Right cardiac atrium (tissue), 5 donors: ENCODE measurements around the gene TMEM205. TPM values are rescaled to one million over a fixed set of nuclear protein-coding genes. Genes with fewer than 3 reads are reported as not detected.
A peak's percentile ranks its signal among the peaks of the same experiment; 100 is the strongest.

Experiments used
- ATAC-seq, 2 donors: fragments of 200-7000 bp; cut with Tn5 transposase; one replicate each; pipeline versions ENCODE4 v1.8.0 to v1.9.1; 2020; ENCODE audit warnings: moderate library complexity in 2 of 2, mild to moderate bottlenecking in 1 of 2
- DNase-seq, 3 donors: peaks; one replicate each; pipeline ENCODE4 v3.0.0-alpha.2; 2020
- H3K27ac ChIP-seq: one replicate; pipeline ENCODE4 v1.5.1; 2013; ENCODE audit warnings: mild to moderate bottlenecking, low read length, control low read depth, moderate library complexity
- H3K27me3 ChIP-seq: one replicate; pipeline ENCODE4 v1.6.1; 2013; ENCODE audit not compliant: control insufficient read depth, insufficient read depth
- H3K4me1 ChIP-seq: one replicate; pipeline ENCODE4 v1.6.1; 2013; ENCODE audit warnings: low read length; ENCODE audit not compliant: control insufficient read depth, insufficient read depth
- H3K4me3 ChIP-seq: one replicate; pipeline ENCODE4 v1.5.1; 2013; ENCODE audit warnings: low read length, control low read depth
- H3K9me3 ChIP-seq: one replicate; pipeline ENCODE4 v1.6.1; 2013; ENCODE audit warnings: low read length; ENCODE audit not compliant: control insufficient read depth
- WGBS: extraction: QIAGEN DNeasy Blood & Tissue Kit; methylation state at CpG from one replicate; pipeline ENCODE4 v1.1.7; 2013; 5-methylcytosine and 5-hydroxymethylcytosine counted together
- intact Hi-C, 4 donors: fragments of 100-400 bp; cut with DNase I; formaldehyde crosslinking; loops; one replicate each; pipeline versions ENCODE4 v1.11.0 to v1.14.0; 2022 to 2023
- long read RNA-seq, 4 donors: library from polyadenylated mRNA; unstranded; transcript quantifications; one replicate each; pipeline ENCODE4 v2.0.0, GENCODE V29; 2020 to 2021
- polyA plus RNA-seq: library from polyadenylated mRNA; stranded (reverse); fragments of 200-250 nt; gene quantifications from one replicate; pipeline ENCODE4 v1.2.3, GENCODE V29; 2013
- total RNA-seq, 4 donors: library from RNA; stranded (reverse); fragmentation: NEBNext Ultra II Directional; extraction: Animal tissue kit (Norgen Biotek cat#: 25700); gene quantifications; one replicate each; pipeline ENCODE4 v1.2.1, GENCODE V29; 2021
- donor health status: healthy with polysubstance abuse.
- donor health status: DM: no; HTN: yes; CAD: no.
- donor health status: DM: no; HTN: no; CAD: no.
- donor health status: DM: no; HTN: yes; CAD: no; lungs with severe emphysema.
- donor health status: DM: yes; HTN: yes; CAD: no.

TMEM205 gene
- total RNA-seq, result 100 to 1,000 TPM in 2 of 4 donors, 10 to 100 TPM in 2; 92.9 to 105 (median 98.1) TPM
- 149 TPM for polyA plus RNA-seq
- long read RNA-seq, donor 1, transcript TMEM205-203 (2 exons, 1,147 nt), result minor isoform, 9 of 80 reads
- long read RNA-seq, donor 1, transcript TMEM205-210 (4 exons, 840 nt), result minor isoform, 15 of 80 reads
- long read RNA-seq, donor 1, transcript TMEM205-202 (4 exons, 916 nt), result minor isoform, 6 of 80 reads
- long read RNA-seq, donor 1, transcript TMEM205-216 (4 exons, 792 nt), result major isoform, 38 of 80 reads
- long read RNA-seq, donor 1, partial matches to known transcripts, result 0 of 80 reads
- long read RNA-seq, donor 1, other reads (novel, unspliced or antisense), result 2 of 80 reads
- long read RNA-seq, donor 2, transcript TMEM205-202 (4 exons, 916 nt), result minor isoform, 5 of 54 reads
- long read RNA-seq, donor 2, transcript TMEM205-210 (4 exons, 840 nt), result minor isoform, 11 of 54 reads
- long read RNA-seq, donor 2, transcript TMEM205-216 (4 exons, 792 nt), result major isoform, 24 of 54 reads
- long read RNA-seq, donor 2, partial matches to known transcripts, result 1 of 54 reads
- long read RNA-seq, donor 2, other reads (novel, unspliced or antisense), result 4 of 54 reads
- long read RNA-seq, donor 3, transcript TMEM205-203 (2 exons, 1,147 nt), result major isoform, 16 of 61 reads
- long read RNA-seq, donor 3, transcript TMEM205-216 (4 exons, 792 nt), result major isoform, 16 of 61 reads
- long read RNA-seq, donor 3, transcript TMEM205-210 (4 exons, 840 nt), result minor isoform, 9 of 61 reads
- long read RNA-seq, donor 3, transcript TMEM205-205 (4 exons, 677 nt), result minor isoform, 8 of 61 reads
- long read RNA-seq, donor 3, partial matches to known transcripts, result 0 of 61 reads
- long read RNA-seq, donor 3, other reads (novel, unspliced or antisense), result 5 of 61 reads
- long read RNA-seq, donor 4, transcript TMEM205-210 (4 exons, 840 nt), result minor isoform, 8 of 39 reads
- long read RNA-seq, donor 4, transcript TMEM205-201 (3 exons, 1,034 nt), result minor isoform, 6 of 39 reads
- long read RNA-seq, donor 4, transcript TMEM205-216 (4 exons, 792 nt), result major isoform, 10 of 39 reads
- long read RNA-seq, donor 4, transcript TMEM205-203 (2 exons, 1,147 nt), result minor isoform, 7 of 39 reads
- long read RNA-seq, donor 4, partial matches to known transcripts, result 0 of 39 reads
- long read RNA-seq, donor 4, other reads (novel, unspliced or antisense), result 2 of 39 reads

DNA sequence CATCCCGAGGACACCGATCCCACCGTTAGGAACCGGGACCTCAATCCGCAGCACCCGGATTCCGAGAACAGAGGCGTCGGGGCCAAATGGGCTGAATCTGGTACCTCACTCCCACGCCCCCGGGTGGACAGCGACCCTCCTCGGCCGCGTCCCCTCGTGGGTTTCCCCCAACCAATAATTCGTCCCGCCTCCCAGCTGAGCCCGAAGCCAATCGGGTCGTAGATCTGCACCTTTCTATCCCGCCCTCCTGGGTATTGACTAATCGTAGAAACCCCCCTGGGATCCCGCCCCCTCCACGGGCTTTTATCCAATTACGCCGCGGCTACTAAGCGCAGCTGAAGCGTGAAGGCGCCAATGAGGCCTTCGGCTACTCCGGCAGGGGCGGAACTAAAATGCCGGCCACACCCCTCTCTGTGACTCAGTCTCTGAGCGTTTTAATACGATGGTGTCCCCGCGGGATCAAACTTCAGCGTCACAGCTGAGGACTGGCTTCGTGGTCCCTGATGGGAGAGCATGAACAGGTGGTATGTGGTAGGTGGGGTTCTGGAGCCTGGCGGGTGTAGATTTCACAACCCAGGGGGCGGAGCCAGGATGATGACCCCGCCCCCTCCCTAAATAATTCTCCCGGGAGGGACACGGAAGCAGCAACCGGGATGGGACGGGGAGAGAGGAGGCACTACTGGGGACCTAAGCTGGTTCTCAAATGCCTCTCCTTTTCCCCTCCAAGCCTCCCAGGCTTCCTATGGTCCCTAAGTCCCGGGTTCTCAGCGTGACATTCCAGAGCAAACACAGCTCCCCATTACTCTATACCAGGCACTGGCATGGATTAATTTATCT lies at the start of gene TMEM205, which contains the start of gene CCDC159:
Gene TMEM205, minus strand, starts transcription at position 165 of the 837 bp plus-strand sequence. CDS start 649 bp downstream, outside the sequence.
Gene CCDC159, plus strand, starts transcription at position 416 of the 837 bp plus-strand sequence. Its CDS starts 88 bp downstream, at position 504.
- Histone ChIP-seq H3K4me3 (peak within 1 kb of the TSS; percentile 68), H3K4me1 (peaks cover 7% of the 10 kb centered on the region), H3K27ac (peak within 1 kb of the TSS; percentile 87), H3K9me3 (no peaks in the 10 kb centered on the region), H3K27me3 (no peaks in the 10 kb centered on the region)
- intact Hi-C loops, result no loop called here
- DNase-seq (peak; percentile 99), ATAC-seq (peak; percentile 95)
- under 1% methylated on average over 50 of the region's 50 CpGs for WGBS

DNA sequence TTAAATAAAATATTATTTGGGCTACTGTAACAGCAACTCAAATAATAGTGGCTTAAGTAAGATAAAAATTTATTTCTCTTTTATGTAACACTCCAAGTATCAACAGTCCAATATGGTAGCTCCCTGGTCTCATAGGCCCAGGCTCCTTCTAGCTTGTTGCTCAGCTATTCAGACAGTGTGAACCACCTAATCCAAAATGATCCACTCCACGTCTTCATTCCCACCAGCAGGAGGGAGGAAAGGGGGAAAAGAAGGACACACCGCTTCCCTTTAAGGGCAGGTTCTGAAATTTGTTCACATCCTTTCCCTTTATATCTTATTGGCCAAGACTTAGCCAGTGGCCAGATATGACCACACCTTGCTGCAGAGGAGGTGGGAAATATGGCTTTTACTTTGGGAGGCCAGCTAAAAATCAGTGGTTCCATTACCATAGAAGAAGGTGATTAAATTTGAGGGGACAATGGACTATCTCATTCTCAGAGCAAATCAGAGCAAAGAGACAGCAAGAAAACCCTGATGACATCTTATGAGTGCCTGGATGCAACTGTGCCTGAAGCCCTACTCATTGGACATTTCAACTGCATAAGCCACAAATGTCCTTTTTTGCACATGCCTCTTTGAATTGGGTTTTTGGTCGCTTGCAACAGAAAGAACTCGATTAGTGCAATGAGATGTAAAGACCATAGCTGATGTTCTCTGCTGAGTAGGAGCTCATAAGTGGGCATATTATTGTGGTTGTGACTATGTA lies 45.0 kb upstream of the TMEM205 start:
- no peak overlapping the region for H3K4me3 ChIP-seq
- DNase-seq (no peak), ATAC-seq (no peak)
- intact Hi-C loops, result no loop called here
- 74% methylated on average over 4 of the region's 4 CpGs for WGBS
- H3K9me3 ChIP-seq, result no peaks in the 10 kb centered on the region
- no peaks in the 10 kb centered on the region for H3K4me1 ChIP-seq
- H3K27me3 ChIP-seq, result no peaks in the 10 kb centered on the region
- no peak overlapping the region for H3K27ac ChIP-seq

DNA sequence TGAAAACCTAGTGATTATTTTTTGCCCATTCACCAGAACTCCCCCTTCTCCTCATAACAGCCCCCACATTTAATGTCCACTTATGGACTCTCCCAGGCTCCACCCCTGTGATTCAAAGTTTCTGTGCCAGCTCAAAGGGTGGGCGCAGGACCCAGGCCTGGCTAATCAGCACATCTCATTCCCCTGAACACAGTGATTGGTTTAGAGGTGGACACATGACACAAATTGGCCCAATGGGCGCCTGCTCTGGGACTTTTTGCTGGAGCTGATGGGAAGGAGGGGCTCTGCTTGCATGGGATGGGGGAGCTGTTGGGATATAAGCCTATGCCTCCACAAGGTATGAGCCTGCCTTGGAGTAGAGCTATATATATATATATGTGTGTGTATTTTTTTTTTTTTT lies 44.3 kb upstream of the TMEM205 start:
- intact Hi-C loops, result no loop called here
- ATAC-seq, result no peak
- Histone ChIP-seq H3K27ac (no peak overlapping the region), H3K4me3 (no peak overlapping the region), H3K4me1 (no peaks in the 10 kb centered on the region), H3K9me3 (no peaks in the 10 kb centered on the region), H3K27me3 (no peaks in the 10 kb centered on the region)
- no peak for DNase-seq
- WGBS, result 91% methylated on average over 2 of the region's 2 CpGs

DNA sequence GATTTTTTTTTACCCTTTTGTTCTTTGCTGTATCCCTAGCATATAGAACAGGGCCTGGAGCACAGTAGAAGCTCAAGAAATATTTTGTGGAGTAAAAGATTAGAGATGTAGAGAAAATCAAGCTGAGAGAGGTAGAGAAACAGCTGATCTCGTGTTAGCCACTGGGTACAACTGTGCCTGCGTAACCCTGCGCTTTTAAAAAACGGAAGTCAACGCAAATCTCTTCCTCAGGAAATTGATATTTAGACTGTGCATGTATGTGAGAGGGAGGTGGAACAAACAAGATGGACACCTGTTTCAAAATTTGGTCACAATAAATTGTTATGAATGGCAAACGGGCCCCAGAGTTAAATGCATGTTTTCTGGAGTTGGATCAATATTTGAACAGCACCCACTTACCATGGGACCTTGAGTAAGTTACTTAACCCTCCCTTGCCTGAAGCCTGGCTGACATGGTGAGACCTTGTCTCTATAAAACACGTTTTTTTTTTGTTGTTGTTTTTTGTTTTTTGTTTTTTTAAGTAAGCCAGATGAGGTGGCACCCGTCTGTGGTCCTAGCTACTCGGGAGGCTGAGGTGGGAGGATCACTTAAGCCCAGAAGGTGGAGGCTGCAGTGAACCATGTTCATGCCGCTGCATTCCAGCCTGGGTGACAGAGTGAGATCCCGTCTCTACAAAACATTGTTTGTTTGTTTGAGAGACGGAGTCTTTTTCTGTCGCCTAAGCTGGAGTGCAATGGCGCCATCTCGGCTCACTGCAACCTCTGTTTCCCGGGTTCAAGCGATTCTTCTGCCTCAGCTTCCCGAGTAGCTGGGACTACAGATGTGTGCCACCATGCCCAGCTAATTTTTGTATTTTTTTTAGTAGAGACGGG lies 41.3 kb upstream of the TMEM205 start:
- H3K4me1 ChIP-seq, result peaks cover 2% of the 10 kb centered on the region
- DNase-seq (no peak), ATAC-seq (no peak)
- H3K9me3 ChIP-seq, result no peaks in the 10 kb centered on the region
- WGBS, result 72% methylated on average over 19 of the region's 19 CpGs
- no peak overlapping the region for H3K27ac ChIP-seq
- no peak overlapping the region for H3K4me3 ChIP-seq
- no peaks in the 10 kb centered on the region for H3K27me3 ChIP-seq
- intact Hi-C loops, result loop anchor here in 2 of 4 donors (10.0 kb wide), 2 partner anchors 47 to 57 kb away; partner anchors contain the start of genes ODAD3 (in 1 of the 2) and PRKCSH (in 1 of the 2)

DNA sequence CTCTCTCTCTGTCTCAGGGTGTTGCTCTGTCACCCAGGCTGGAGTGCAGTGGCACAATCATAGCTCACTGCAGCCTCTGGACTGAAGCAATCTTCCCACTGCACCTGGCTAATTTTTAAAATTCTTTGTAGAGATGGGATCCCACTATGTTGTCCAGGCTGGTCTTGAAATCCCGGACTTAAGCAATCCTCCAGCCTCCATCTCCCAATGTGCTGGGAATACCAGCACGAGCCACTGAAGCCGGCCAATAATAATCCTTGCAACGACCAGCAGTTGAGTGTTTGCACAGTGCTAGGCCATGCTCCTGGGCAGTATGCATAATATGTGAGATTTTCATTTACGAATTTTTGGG lies 38.7 kb upstream of the TMEM205 start:
- Histone ChIP-seq H3K9me3 (no peaks in the 10 kb centered on the region), H3K4me3 (no peak overlapping the region), H3K27me3 (no peaks in the 10 kb centered on the region), H3K4me1 (peaks cover 6% of the 10 kb centered on the region), H3K27ac (no peak overlapping the region)
- ATAC-seq (no peak), DNase-seq (no peak)
- intact Hi-C loops, result loop anchor here in 2 of 4 donors (10.0 kb wide), 2 partner anchors 50 to 60 kb away; partner anchors contain the start of genes ODAD3 (in 1 of the 2) and PRKCSH (in 1 of the 2)
- WGBS, result 85% methylated on average over 5 of the region's 5 CpGs

DNA sequence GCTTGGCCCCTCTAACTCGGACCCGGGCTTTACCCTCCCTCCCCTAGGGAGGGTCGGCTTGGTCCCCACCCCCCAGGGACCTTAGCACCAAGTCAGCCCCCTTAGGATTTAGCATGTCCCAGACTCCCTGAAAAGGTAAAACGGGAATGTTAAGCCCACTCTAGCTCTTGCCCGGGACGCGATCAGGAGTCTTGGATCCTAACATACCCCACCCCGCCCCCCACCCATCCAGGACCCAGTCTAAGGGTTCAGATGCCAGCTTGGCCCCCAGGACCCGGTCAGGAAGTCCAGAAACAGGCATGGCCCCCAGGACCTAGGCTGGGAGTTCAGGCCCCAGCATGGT lies 37.6 kb upstream of the TMEM205 start:
- DNase-seq (peak in 1 of 3 donors; percentile 52), ATAC-seq (no peak)
- Histone ChIP-seq H3K27me3 (no peaks in the 10 kb centered on the region), H3K4me3 (peak overlapping the region; percentile 50), H3K9me3 (no peaks in the 10 kb centered on the region), H3K4me1 (peaks cover 6% of the 10 kb centered on the region), H3K27ac (no peak overlapping the region)
- 1% methylated on average over 9 of the region's 9 CpGs for WGBS
- intact Hi-C loops, result loop anchor here in 2 of 4 donors (10.0 kb wide), 2 partner anchors 51 to 61 kb away; partner anchors contain the start of genes ODAD3 (in 1 of the 2) and PRKCSH (in 1 of the 2)

DNA sequence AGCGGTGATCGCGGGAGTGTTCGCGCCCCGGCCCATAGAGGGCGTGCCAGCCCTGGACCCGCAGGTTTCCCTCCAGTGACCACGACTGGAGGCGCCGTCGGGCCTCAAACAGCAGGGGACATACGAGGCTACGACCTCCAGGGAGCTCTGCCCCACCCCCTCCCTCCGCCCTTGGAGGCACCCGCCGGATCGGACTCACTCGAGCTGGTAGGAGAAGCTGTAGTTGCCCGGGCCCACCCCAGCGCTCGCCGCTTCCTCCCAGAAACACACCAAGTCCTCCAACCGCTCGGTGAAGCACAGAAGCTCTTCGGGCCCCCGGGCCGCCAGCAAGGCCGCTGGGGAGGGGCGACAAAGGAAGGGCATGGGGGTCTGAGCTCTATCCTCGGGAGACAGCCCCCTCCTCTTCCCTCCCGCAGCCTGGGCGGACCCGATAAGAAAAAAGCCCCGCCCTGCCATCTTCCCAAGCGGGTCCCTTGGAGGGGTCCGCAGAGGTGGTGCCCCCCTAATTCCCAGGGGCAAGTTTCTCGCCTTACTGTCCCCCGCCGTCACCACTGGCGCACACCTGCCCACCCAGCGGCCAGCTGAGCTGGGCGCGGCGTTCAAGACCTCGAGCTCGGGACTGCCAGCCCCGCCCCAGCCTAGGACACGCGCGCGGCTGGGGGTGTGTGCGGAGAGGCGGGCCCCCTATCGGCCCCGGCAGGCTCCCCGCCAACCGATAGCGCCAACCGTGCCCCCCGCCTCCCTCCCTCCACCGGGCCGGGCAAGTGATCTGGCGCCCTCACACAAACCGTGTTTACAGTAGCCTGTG lies 37.0 kb upstream of the TMEM205 start:
- peaks cover 8% of the 10 kb centered on the region for H3K4me1 ChIP-seq
- no peaks in the 10 kb centered on the region for H3K9me3 ChIP-seq
- no peaks in the 10 kb centered on the region for H3K27me3 ChIP-seq
- ATAC-seq (peak; percentile 2 to 36), DNase-seq (peak; percentile 47 to 83 (median 78))
- WGBS, result 1% methylated on average over 65 of the region's 65 CpGs
- H3K4me3 ChIP-seq, result peak overlapping the region; percentile 50
- intact Hi-C loops, result loop anchor here in 2 of 4 donors (10.0 kb wide), 2 partner anchors 52 to 62 kb away; partner anchors contain the start of genes ODAD3 (in 1 of the 2) and PRKCSH (in 1 of the 2)
- no peak overlapping the region for H3K27ac ChIP-seq
